Brain microvascular endothelial cell (primary cell): ENCODE results near the gene ELOB.

Source experiments
- DNase-seq: peaks from one replicate; pipeline ENCODE4 v3.0.0-alpha.2; 2020
- H3K27ac ChIP-seq: fragments of 250-450 bp; sonication (Bioruptor Pico); 2 replicates; pipeline ENCODE4 v1.5.1; 2020; ENCODE audit warnings: mild to moderate bottlenecking, moderate library complexity
- H3K27me3 ChIP-seq: fragments of 250-450 bp; sonication (Bioruptor Pico); replicated peaks from 2 replicates; pipeline ENCODE4 v1.5.1; 2020; ENCODE audit warnings: mild to moderate bottlenecking
- H3K36me3 ChIP-seq: fragments of 250-450 bp; sonication (Bioruptor Pico); replicated peaks from 2 replicates; pipeline ENCODE4 v1.5.1; 2020; ENCODE audit warnings: mild to moderate bottlenecking
- H3K4me3 ChIP-seq: 2 replicates; pipeline ENCODE4 v1.5.1; 2011; ENCODE audit warnings: low read depth, mild to moderate bottlenecking, control low read depth, low read length, moderate library complexity
- CTCF ChIP-seq: IDR thresholded peaks from 2 replicates; pipeline ENCODE4 v1.5.1; 2011; ENCODE audit warnings: low read depth, mild to moderate bottlenecking, moderate library complexity, low read length, control low read depth, inconsistent platforms; ENCODE audit errors: missing control alignments
- in situ Hi-C: cut with HindIII; loops from 2 replicates; pipeline ENCODE4 v1.10.0; 2017; ENCODE audit warnings: low sequenced_read_pairs, low pct_ligation_motif_present

Gene ELOB

GRCh38 chr16:2787406-2787805 is 10.3 kb upstream of the ELOB start, which contains the start of gene PRSS33:
PRSS33 (minus strand) TSS chr16:2787560; CDS start chr16:2786547, 1,013 bp downstream.
- H3K27me3 ChIP-seq: peaks cover 47% of the 10 kb centered on the region
- no peak for DNase-seq

GRCh38 chr16:2786826-2787151 is 9.7 kb upstream of the ELOB start:
- H3K4me3 ChIP-seq: no peak overlapping the region
- peaks cover 47% of the 10 kb centered on the region for H3K27me3 ChIP-seq
- no peak for TF ChIP-seq CTCF
- no peak overlapping the region for H3K27ac ChIP-seq
- in situ Hi-C loops: no loop called here
- DNase-seq: no peak
- H3K36me3 ChIP-seq: no peaks in the 10 kb centered on the region

More at GRCh38 chr16:2787406-2787805, 10.3 kb upstream of the ELOB start, which contains the start of gene PRSS33:
- no peaks in the 10 kb centered on the region for H3K36me3 ChIP-seq
- H3K27ac ChIP-seq: no peak within 1 kb of the TSS
- H3K4me3 ChIP-seq: no peak within 1 kb of the TSS
- in situ Hi-C loops: no loop called here
- no peak for TF ChIP-seq CTCF

GRCh38 chr16:2786061-2786825 is 9.2 kb upstream of the ELOB start:
- Histone ChIP-seq H3K27ac (no peak overlapping the region), H3K27me3 (peaks cover 47% of the 10 kb centered on the region), H3K36me3 (no peaks in the 10 kb centered on the region), H3K4me3 (no peak overlapping the region)
- TF ChIP-seq CTCF: no peak
- no peak for DNase-seq
- in situ Hi-C loops: no loop called here

- peak; percentile 24 for TF ChIP-seq CTCF
- Histone ChIP-seq H3K27ac (no peak overlapping the region), H3K4me3 (no peak overlapping the region), H3K36me3 (no peaks in the 10 kb centered on the region), H3K27me3 (peaks cover 38% of the 10 kb centered on the region)
- no peak for DNase-seq
- in situ Hi-C loops: no loop called here
Measured at GRCh38 chr16:2785101-2785991, 8.3 kb upstream of the ELOB start.

GRCh38 chr16:2784358-2785100 is 7.4 kb upstream of the ELOB start:
- Histone ChIP-seq H3K36me3 (no peaks in the 10 kb centered on the region), H3K27me3 (peaks cover 32% of the 10 kb centered on the region), H3K27ac (no peak overlapping the region), H3K4me3 (no peak overlapping the region)
- in situ Hi-C loops: no loop called here
- TF ChIP-seq CTCF: no peak
- DNase-seq: no peak
